Mesenchymal stem cell (in vitro differentiated cells and primary cell): Measurements from ENCODE around the gene KDF1.
A peak's percentile ranks its signal among the peaks of the same experiment; 100 is the strongest.

Source experiments
- DNase-seq: peaks from one replicate; pipeline ENCODE4 v3.0.0-alpha.2; 2013
- H2AFZ ChIP-seq: one replicate; pipeline ENCODE4 v1.6.1; 2013; ENCODE audit warnings: low read depth, mild to moderate bottlenecking, control low read depth, inconsistent platforms, low read length, moderate library complexity
- H2AK5ac ChIP-seq: 2 replicates; pipeline ENCODE4 v1.6.1; 2013; ENCODE audit warnings: low read length, moderate library complexity, mild to moderate bottlenecking, inconsistent platforms; ENCODE audit not compliant: severe bottlenecking
- H2BK120ac ChIP-seq: one replicate; pipeline ENCODE4 v1.6.1; 2013; ENCODE audit warnings: low read depth, mild to moderate bottlenecking, inconsistent platforms, low read length, moderate library complexity
- H2BK12ac ChIP-seq, 2 experiments: one replicate each; pipeline ENCODE4 v1.6.1; 2013; ENCODE audit warnings: inconsistent platforms in 2 of 2, low read length in 2 of 2, mild to moderate bottlenecking in 2 of 2, moderate library complexity in 2 of 2, control low read depth in 1 of 2
- H2BK15ac ChIP-seq: one replicate; pipeline ENCODE4 v1.6.1; 2013; ENCODE audit warnings: mild to moderate bottlenecking, low read depth, inconsistent platforms; ENCODE audit not compliant: poor library complexity, severe bottlenecking
- H2BK5ac ChIP-seq: 2 replicates; pipeline ENCODE4 v1.6.1; 2013; ENCODE audit warnings: low read depth, mild to moderate bottlenecking, low read length, control low read depth, inconsistent platforms; ENCODE audit not compliant: poor library complexity, severe bottlenecking
- H3K14ac ChIP-seq, 2 experiments: one replicate each; pipeline ENCODE4 v1.6.1; 2013; ENCODE audit warnings: inconsistent platforms in 2 of 2, low read length in 2 of 2, control low read depth in 1 of 2, mild to moderate bottlenecking in 1 of 2, moderate library complexity in 1 of 2
- H3K18ac ChIP-seq, 2 experiments: one replicate each; pipeline ENCODE4 v1.6.1; 2013; ENCODE audit warnings: inconsistent platforms in 2 of 2, low read length in 2 of 2, control low read depth in 1 of 2, low read depth in 1 of 2, mild to moderate bottlenecking in 1 of 2
- H3K23ac ChIP-seq, 2 experiments: one replicate each; pipeline ENCODE4 v1.6.1; 2013; ENCODE audit warnings: inconsistent platforms in 2 of 2, low read length in 2 of 2, mild to moderate bottlenecking in 2 of 2, moderate library complexity in 2 of 2, control low read depth in 1 of 2
- H3K27ac ChIP-seq: 2 replicates; pipeline ENCODE4 v1.5.1; 2013; ENCODE audit warnings: mild to moderate bottlenecking, moderate library complexity, low read length, control low read depth, inconsistent platforms; ENCODE audit not compliant: poor library complexity, severe bottlenecking
- H3K27me3 ChIP-seq, 2 experiments: 2 replicates each; pipeline versions ENCODE4 v1.6.1 to v1.7.0; 2013; ENCODE audit warnings: low read length in 2 of 2, mild to moderate bottlenecking in 2 of 2, moderate library complexity in 2 of 2, control low read depth in 1 of 2, inconsistent platforms in 1 of 2; ENCODE audit not compliant: control insufficient read depth in 1 of 2, insufficient read depth in 1 of 2
- H3K36me3 ChIP-seq, 2 experiments: 2 replicates each; pipeline versions ENCODE4 v1.6.1 to v1.7.0; 2013; ENCODE audit warnings: low read length in 2 of 2, control low read depth in 1 of 2, inconsistent platforms in 1 of 2, low read depth in 1 of 2, mild to moderate bottlenecking in 1 of 2; ENCODE audit not compliant: insufficient read depth in 2 of 2, control insufficient read depth in 1 of 2
- H3K4ac ChIP-seq, 2 experiments: one replicate each; pipeline ENCODE4 v1.6.1; 2013; ENCODE audit warnings: inconsistent platforms in 2 of 2, low read length in 2 of 2, mild to moderate bottlenecking in 2 of 2, moderate library complexity in 2 of 2, control low read depth in 1 of 2, low read depth in 1 of 2
- H3K4me1 ChIP-seq: 2 replicates; pipeline ENCODE4 v1.6.1; 2013; ENCODE audit warnings: low read depth, low read length, control low read depth; ENCODE audit not compliant: control insufficient read depth, insufficient read depth
- H3K4me2 ChIP-seq: 2 replicates; pipeline ENCODE4 v1.6.1; 2013; ENCODE audit warnings: low read length, mild to moderate bottlenecking, inconsistent platforms; ENCODE audit not compliant: poor library complexity, severe bottlenecking
- H3K4me3 ChIP-seq, 2 experiments: 2 replicates each; pipeline versions ENCODE4 v1.5.1 to v1.7.0; 2013; ENCODE audit warnings: low read length in 2 of 2, mild to moderate bottlenecking in 2 of 2, control low read depth in 1 of 2, low read depth in 1 of 2; ENCODE audit not compliant: insufficient read depth in 1 of 2
- H3K79me1 ChIP-seq: replicated peaks from 2 replicates; pipeline ENCODE4 v1.6.1; 2013; ENCODE audit warnings: mild to moderate bottlenecking, control low read depth, low read length, inconsistent platforms; ENCODE audit not compliant: poor library complexity, severe bottlenecking
- H3K9ac ChIP-seq: 2 replicates; pipeline ENCODE4 v1.7.0; 2013; ENCODE audit warnings: mild to moderate bottlenecking, low read length, moderate library complexity
- H3K9me3 ChIP-seq: 2 replicates; pipeline ENCODE4 v1.7.0; 2013; ENCODE audit warnings: mild to moderate bottlenecking, low read length; ENCODE audit not compliant: control insufficient read depth
- H4K8ac ChIP-seq: one replicate; pipeline ENCODE4 v1.6.1; 2013; ENCODE audit warnings: inconsistent platforms, mild to moderate bottlenecking, low read length, moderate library complexity
- H4K91ac ChIP-seq: one replicate; pipeline ENCODE4 v1.6.1; 2013; ENCODE audit warnings: mild to moderate bottlenecking, low read length, inconsistent platforms
- WGBS: methylation state at CpG from one replicate; pipeline ENCODE4 v1.1.7; 2013; ENCODE audit warnings: mixed read lengths; 5-methylcytosine and 5-hydroxymethylcytosine counted together

The KDF1 gene

DNA sequence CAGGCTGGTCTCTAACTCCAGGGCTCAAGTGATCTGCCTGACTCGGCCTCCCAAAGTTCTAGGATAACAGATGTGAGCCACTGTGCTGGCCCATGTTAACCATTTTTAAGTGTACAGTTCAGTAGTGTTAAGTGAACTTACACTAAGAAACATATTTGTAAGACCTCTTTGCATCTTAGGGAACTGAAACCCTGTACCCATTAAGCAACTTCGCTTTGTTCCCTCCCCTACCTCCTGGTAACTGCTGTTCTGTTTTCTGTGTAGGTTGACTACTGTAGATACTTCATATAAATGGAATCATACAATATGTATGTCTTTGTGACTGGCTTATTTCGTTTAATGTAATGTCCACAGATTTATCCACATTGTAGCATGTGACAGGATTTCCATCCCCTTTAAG is 27.7 kb downstream of the KDF1 start:
- no peak overlapping the region for H3K4ac ChIP-seq
- H3K14ac ChIP-seq: no peak overlapping the region
- H3K27me3 ChIP-seq: no peaks in the 10 kb centered on the region
- peaks cover 32 to 69% of the 10 kb centered on the region in 2 experiments for H3K36me3 ChIP-seq
- no peak overlapping the region for H2AFZ ChIP-seq
- no peak overlapping the region for H3K4me2 ChIP-seq
- no peak overlapping the region for H3K4me3 ChIP-seq
- H2BK5ac ChIP-seq: no peak overlapping the region
- no peak overlapping the region for H2BK120ac ChIP-seq
- H3K4me1 ChIP-seq: no peaks in the 10 kb centered on the region
- no peak overlapping the region for H3K18ac ChIP-seq
- no peak overlapping the region for H3K9ac ChIP-seq
- no peak overlapping the region for H2BK12ac ChIP-seq
- H4K8ac ChIP-seq: no peak overlapping the region
- no peak overlapping the region for H2BK15ac ChIP-seq
- no peaks in the 10 kb centered on the region for H3K9me3 ChIP-seq
- H3K79me1 ChIP-seq: peaks cover 11% of the 10 kb centered on the region
- no peak overlapping the region for H3K23ac ChIP-seq
- no peak for DNase-seq
- H3K27ac ChIP-seq: no peak overlapping the region
- H2AK5ac ChIP-seq: no peak overlapping the region
- 100% methylated on average over 1 of the region's 3 CpGs for WGBS
- no peak overlapping the region for H4K91ac ChIP-seq

DNA sequence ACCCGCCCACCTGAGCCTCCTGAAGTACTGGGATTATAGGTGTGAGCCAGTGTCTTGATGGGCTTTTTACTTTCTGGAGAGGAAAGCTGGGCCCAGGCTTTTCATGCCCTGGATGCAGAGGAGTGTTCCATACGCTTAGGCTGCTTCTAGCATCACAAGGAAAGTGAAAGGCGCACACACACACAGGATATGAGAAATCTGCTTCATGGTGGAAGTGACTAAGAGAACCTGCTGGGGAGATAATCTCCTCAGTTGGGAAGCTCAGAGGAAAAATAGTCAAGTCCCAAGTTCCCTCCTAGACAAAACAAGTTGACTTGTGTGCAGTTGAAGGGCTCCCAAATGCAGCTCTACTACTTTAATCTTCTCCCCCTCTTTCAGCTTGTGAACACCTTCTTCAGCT is 36.6 kb downstream of the KDF1 start:
- H3K27me3 ChIP-seq: no peaks in the 10 kb centered on the region
- no peak overlapping the region for H3K4ac ChIP-seq
- peak; percentile 34 for DNase-seq
- WGBS: 96% methylated on average over 3 of the region's 3 CpGs
- H3K27ac ChIP-seq: no peak overlapping the region
- no peaks in the 10 kb centered on the region for H3K9me3 ChIP-seq
- peaks cover 19 to 41% of the 10 kb centered on the region in 2 experiments for H3K36me3 ChIP-seq
- no peak overlapping the region for H2BK12ac ChIP-seq
- no peak overlapping the region for H3K18ac ChIP-seq
- no peak overlapping the region for H2AK5ac ChIP-seq
- peaks cover 6% of the 10 kb centered on the region for H3K4me1 ChIP-seq
- no peak overlapping the region for H3K23ac ChIP-seq
- no peak overlapping the region for H3K9ac ChIP-seq
- H2AFZ ChIP-seq: no peak overlapping the region
- no peak overlapping the region for H3K4me2 ChIP-seq
- H2BK5ac ChIP-seq: no peak overlapping the region
- no peak overlapping the region for H2BK120ac ChIP-seq
- peaks cover 3% of the 10 kb centered on the region for H3K79me1 ChIP-seq
- H3K14ac ChIP-seq: no peak overlapping the region
- no peak overlapping the region for H4K8ac ChIP-seq
- H2BK15ac ChIP-seq: no peak overlapping the region
- H4K91ac ChIP-seq: no peak overlapping the region
- H3K4me3 ChIP-seq: no peak overlapping the region

DNA sequence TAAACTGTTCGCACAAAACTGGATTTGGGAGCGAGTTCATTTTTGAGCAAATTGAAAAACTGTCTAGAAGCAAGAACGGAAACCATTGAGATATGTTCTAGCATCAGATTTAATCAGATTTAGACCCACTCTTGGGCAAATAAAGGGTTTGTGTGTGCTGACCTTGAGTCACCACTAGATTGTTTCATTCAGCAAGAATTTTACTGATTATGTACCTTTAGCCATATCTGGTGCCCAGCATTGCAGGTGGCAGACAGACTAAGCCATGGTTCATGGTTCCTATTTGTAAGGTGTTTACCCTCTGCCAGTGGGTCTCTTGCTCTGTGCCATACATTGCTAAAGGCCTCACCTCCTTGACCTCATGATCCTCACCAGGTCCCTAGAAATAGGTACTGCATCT is 37.4 kb downstream of the KDF1 start:
- Histone ChIP-seq H3K36me3 (peaks cover 19 to 33% of the 10 kb centered on the region in 2 experiments), H3K4me3 (peak overlapping the region in 1 of 2 experiments; percentile 93), H2AFZ (no peak overlapping the region), H3K4me2 (peak overlapping the region; percentile 71), H3K23ac (no peak overlapping the region), H2AK5ac (no peak overlapping the region), H3K14ac (no peak overlapping the region), H2BK120ac (no peak overlapping the region), H3K27ac (no peak overlapping the region), H2BK15ac (no peak overlapping the region), H2BK12ac (no peak overlapping the region), H3K27me3 (no peaks in the 10 kb centered on the region), H4K91ac (no peak overlapping the region), H3K9me3 (no peaks in the 10 kb centered on the region), H3K9ac (peak overlapping the region; percentile 96), H3K18ac (no peak overlapping the region), H2BK5ac (no peak overlapping the region), H3K4me1 (peaks cover 6% of the 10 kb centered on the region), H3K79me1 (peaks cover 3% of the 10 kb centered on the region), H3K4ac (no peak overlapping the region), H4K8ac (no peak overlapping the region)
- WGBS: 96% methylated on average over 3 of the region's 3 CpGs
- DNase-seq: no peak

DNA sequence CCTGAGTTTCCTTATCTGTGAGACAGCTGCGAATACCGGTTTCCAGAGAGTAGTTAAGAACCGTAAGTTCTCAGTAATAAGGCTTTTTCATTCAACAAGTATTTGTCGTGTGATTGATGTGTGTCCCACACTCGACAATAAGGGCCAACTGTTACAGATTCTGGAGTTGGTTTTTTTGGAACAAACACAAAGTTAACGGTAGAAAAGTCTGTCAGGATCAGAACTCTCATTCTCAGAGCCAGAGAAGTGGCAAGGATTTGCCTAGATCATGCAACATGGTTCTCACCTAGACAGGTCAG is 37.9 kb downstream of the KDF1 start:
- H3K23ac ChIP-seq: no peak overlapping the region
- H3K18ac ChIP-seq: no peak overlapping the region
- WGBS: 53% methylated on average over 6 of the region's 6 CpGs
- peak overlapping the region in 1 of 2 experiments; percentile 82 for H3K14ac ChIP-seq
- no peak overlapping the region for H2BK5ac ChIP-seq
- no peak overlapping the region for H3K27ac ChIP-seq
- peaks cover 6% of the 10 kb centered on the region for H3K4me1 ChIP-seq
- H3K9me3 ChIP-seq: no peaks in the 10 kb centered on the region
- H2AFZ ChIP-seq: no peak overlapping the region
- no peak overlapping the region for H3K4ac ChIP-seq
- H2AK5ac ChIP-seq: no peak overlapping the region
- no peak overlapping the region for H4K8ac ChIP-seq
- H3K36me3 ChIP-seq: peaks cover 18 to 28% of the 10 kb centered on the region in 2 experiments
- no peak overlapping the region for H2BK12ac ChIP-seq
- H2BK15ac ChIP-seq: no peak overlapping the region
- peak overlapping the region; percentile 81 to 93 for H3K4me3 ChIP-seq
- H3K4me2 ChIP-seq: peak overlapping the region; percentile 71
- no peak overlapping the region for H2BK120ac ChIP-seq
- DNase-seq: no peak
- peak overlapping the region; percentile 96 for H3K9ac ChIP-seq
- H4K91ac ChIP-seq: no peak overlapping the region
- peaks cover 3% of the 10 kb centered on the region for H3K79me1 ChIP-seq
- H3K27me3 ChIP-seq: no peaks in the 10 kb centered on the region
